ENCODE measurements around the gene NCKAP5L.
"Not testable (repeated sequence)": the region's sequence is repeated elsewhere in the genome, so short reads cannot be mapped to it uniquely, and the experiment has no call there.

Gene NCKAP5L

GRCh38 chr12:49868952-49869815 is 41.0 kb upstream of the NCKAP5L start:
- no peak for DNase-seq (ENCODE audit: low spot score in 2 of 2)
- Mint-ChIP-seq H3K4me3 (no peak overlapping the region), H3K4me1 (peaks cover 3% of the 10 kb centered on the region), H3K27ac (no peak overlapping the region), H3K36me3 (no peaks in the 10 kb centered on the region), H3K9me3 (no peaks in the 10 kb centered on the region), H3K27me3 (peaks cover 15% of the 10 kb centered on the region)
- no peak for ATAC-seq (ENCODE audit: low read depth)

GRCh38 chr12:49868449-49868848 is 40.2 kb upstream of the NCKAP5L start:
- DNase-seq (ENCODE audit: low spot score in 2 of 2) (no peak), ATAC-seq (ENCODE audit: low read depth) (no peak)
- Mint-ChIP-seq H3K27me3 (peaks cover 15% of the 10 kb centered on the region), H3K4me3 (no peak overlapping the region), H3K27ac (no peak overlapping the region), H3K4me1 (peaks cover 3% of the 10 kb centered on the region), H3K9me3 (no peaks in the 10 kb centered on the region), H3K36me3 (no peaks in the 10 kb centered on the region)

- Mint-ChIP-seq H3K27me3 (peaks cover 15% of the 10 kb centered on the region), H3K36me3 (no peaks in the 10 kb centered on the region), H3K4me3 (no peak overlapping the region), H3K27ac (no peak overlapping the region), H3K4me1 (peaks cover 3% of the 10 kb centered on the region), H3K9me3 (no peaks in the 10 kb centered on the region)
- no peak for ATAC-seq (ENCODE audit: low read depth)
- DNase-seq (ENCODE audit: low spot score in 2 of 2), result no peak
Measured at GRCh38 chr12:49867570-49868341, 39.5 kb upstream of the NCKAP5L start.

DNA sequence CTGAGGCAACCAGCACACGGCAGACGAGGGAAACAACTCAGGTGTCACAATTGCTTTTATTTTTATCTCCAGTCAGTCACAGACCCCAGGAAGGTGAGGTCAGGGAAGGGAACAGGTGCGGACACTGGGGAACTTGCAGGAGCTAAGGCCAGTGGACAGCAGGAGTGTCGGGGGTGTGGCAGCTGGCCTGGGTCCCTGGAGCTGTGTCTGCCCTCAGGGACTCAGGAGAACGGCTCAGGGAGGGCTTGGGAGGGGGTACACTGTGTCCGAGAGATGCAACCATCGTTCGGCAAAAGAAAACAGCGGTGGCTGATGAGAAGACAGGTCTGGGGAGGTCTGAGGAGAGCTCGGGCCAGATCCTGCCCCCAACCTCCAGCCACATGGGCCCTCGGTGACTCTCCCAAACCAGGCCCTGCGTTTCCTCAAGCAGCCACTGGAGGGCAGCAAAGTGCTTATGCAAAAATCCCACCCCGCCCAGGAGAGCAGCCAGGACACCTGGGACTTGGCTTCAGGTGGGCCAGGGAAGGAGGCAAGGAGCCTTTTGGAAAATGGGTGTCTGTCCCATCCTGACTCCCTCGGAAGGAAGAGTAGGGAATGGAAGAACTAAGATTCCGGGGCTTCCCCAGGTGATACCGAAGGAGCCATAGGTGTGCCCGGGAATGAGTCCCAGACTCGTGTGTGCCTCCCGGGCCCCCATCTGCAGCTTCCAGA is 38.8 kb upstream of the NCKAP5L start:
- DNase-seq (ENCODE audit: low spot score in 2 of 2) (peak; percentile 73 to 88), ATAC-seq (ENCODE audit: low read depth) (peak; percentile 81)
- Mint-ChIP-seq H3K27ac (no peak overlapping the region), H3K27me3 (peaks cover 15% of the 10 kb centered on the region), H3K4me1 (peaks cover 3% of the 10 kb centered on the region), H3K36me3 (no peaks in the 10 kb centered on the region), H3K4me3 (no peak overlapping the region), H3K9me3 (no peaks in the 10 kb centered on the region)

DNA sequence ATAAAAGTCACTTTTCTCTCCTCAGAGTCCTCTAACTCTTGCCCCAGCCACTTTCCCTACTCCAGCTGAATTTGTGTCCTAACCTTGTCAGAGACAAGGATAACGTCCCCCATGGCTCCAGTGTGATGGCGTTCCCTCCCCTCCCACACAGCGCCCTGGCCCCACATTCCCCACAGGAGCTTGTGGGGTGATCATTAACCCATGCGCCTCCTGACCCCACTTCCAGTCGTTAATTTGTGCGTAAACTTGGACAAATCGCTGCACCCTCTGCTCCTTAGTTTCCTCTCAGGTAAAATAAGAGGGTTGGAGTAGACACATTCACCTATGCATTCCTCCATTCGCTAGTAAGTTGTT is 37.5 kb upstream of the NCKAP5L start:
- Mint-ChIP-seq H3K27ac (no peak overlapping the region), H3K36me3 (no peaks in the 10 kb centered on the region), H3K27me3 (peaks cover 15% of the 10 kb centered on the region), H3K4me3 (no peak overlapping the region), H3K9me3 (no peaks in the 10 kb centered on the region), H3K4me1 (peaks cover 3% of the 10 kb centered on the region)
- ATAC-seq (ENCODE audit: low read depth) (no peak), DNase-seq (ENCODE audit: low spot score in 2 of 2) (no peak)

GRCh38 chr12:49865109-49865781 is 37.0 kb upstream of the NCKAP5L start:
- ATAC-seq (ENCODE audit: low read depth), result no peak
- Mint-ChIP-seq H3K4me1 (peaks cover 3% of the 10 kb centered on the region), H3K9me3 (no peaks in the 10 kb centered on the region), H3K27me3 (peaks cover 15% of the 10 kb centered on the region), H3K27ac (no peak overlapping the region), H3K4me3 (no peak overlapping the region), H3K36me3 (no peaks in the 10 kb centered on the region)
- no peak for DNase-seq (ENCODE audit: low spot score in 2 of 2)

GRCh38 chr12:49864798-49865090 is 36.5 kb upstream of the NCKAP5L start:
- H3K4me3 Mint-ChIP-seq, result no peak overlapping the region
- H3K27me3 Mint-ChIP-seq, result peaks cover 15% of the 10 kb centered on the region
- DNase-seq (ENCODE audit: low spot score in 2 of 2), result no peak
- no peak overlapping the region for H3K27ac Mint-ChIP-seq
- ATAC-seq (ENCODE audit: low read depth), result no peak
- H3K36me3 Mint-ChIP-seq, result no peaks in the 10 kb centered on the region
- H3K4me1 Mint-ChIP-seq, result peaks cover 3% of the 10 kb centered on the region
- no peaks in the 10 kb centered on the region for H3K9me3 Mint-ChIP-seq

DNA sequence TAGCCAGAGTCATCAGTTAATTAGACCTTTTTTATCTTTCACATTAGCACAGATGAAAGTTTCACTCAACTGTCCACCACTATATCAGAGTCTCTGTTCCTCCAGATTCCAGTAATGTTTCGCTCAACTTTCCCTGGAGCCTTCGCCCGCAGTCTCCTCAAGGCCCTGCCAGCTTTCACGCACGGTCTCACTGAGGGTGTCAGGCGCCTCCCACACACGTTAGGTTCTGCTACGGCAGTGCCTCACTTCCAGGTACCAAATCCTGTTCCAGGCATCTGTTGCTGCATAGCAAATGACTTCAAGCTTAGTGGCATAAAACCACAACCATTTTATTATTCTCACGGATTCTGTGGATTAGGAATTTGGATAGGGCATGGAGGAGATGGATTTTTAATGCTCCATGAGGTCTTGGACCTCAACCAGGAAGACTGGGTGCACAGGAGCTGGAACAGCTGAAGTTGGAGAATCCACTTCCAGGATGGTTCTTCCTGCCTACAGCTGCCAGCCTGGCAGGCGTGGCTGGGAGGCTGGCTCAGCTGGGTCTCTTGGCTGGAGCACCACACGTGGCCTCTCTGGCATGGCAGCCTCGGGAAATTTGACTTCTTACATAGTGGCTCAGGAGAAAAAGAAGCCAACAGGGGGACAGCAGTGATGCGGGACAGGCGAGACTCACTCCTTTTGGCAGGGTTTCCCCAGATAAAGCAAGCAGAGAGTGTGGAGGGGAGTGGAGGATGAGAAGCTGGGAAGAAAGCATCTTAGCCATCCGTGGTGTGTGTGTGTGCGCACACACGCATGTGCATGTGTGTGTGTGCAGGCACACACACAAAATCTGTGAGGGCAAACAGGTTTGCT is 36.0 kb upstream of the NCKAP5L start:
- H3K4me3 Mint-ChIP-seq, result no peak overlapping the region
- peaks cover 15% of the 10 kb centered on the region for H3K27me3 Mint-ChIP-seq
- H3K4me1 Mint-ChIP-seq, result peaks cover 3% of the 10 kb centered on the region
- no peaks in the 10 kb centered on the region for H3K36me3 Mint-ChIP-seq
- H3K9me3 Mint-ChIP-seq, result no peaks in the 10 kb centered on the region
- no peak for ATAC-seq (ENCODE audit: low read depth)
- H3K27ac Mint-ChIP-seq, result no peak overlapping the region
- DNase-seq (ENCODE audit: low spot score in 2 of 2), result no peak

GRCh38 chr12:49860921-49861320 is 32.7 kb upstream of the NCKAP5L start:
- not testable (repeated sequence) for H3K4me3 Mint-ChIP-seq; DNase-seq (ENCODE audit: low spot score in 2 of 2); H3K27ac Mint-ChIP-seq; H3K4me1 Mint-ChIP-seq; ATAC-seq (ENCODE audit: low read depth); H3K9me3 Mint-ChIP-seq; H3K36me3 Mint-ChIP-seq
- H3K27me3 Mint-ChIP-seq, result peaks cover 12% of the 10 kb centered on the region

- H3K27me3 Mint-ChIP-seq; H3K27ac Mint-ChIP-seq; DNase-seq (ENCODE audit: low spot score in 2 of 2); ATAC-seq (ENCODE audit: low read depth); H3K4me3 Mint-ChIP-seq; H3K4me1 Mint-ChIP-seq; H3K9me3 Mint-ChIP-seq; H3K36me3 Mint-ChIP-seq: not testable (repeated sequence)
Measured at GRCh38 chr12:49855890-49856289, 27.7 kb upstream of the NCKAP5L start.

- H3K27me3 Mint-ChIP-seq, result peaks cover 14% of the 10 kb centered on the region
- ATAC-seq (ENCODE audit: low read depth) (no peak), DNase-seq (ENCODE audit: low spot score in 2 of 2) (no peak)
- no peaks in the 10 kb centered on the region for H3K4me1 Mint-ChIP-seq
- no peaks in the 10 kb centered on the region for H3K36me3 Mint-ChIP-seq
- H3K4me3 Mint-ChIP-seq, result no peak overlapping the region
- H3K27ac Mint-ChIP-seq, result no peak overlapping the region
- H3K9me3 Mint-ChIP-seq, result no peaks in the 10 kb centered on the region
Measured at GRCh38 chr12:49854976-49855375, 26.8 kb upstream of the NCKAP5L start.

GRCh38 chr12:49853671-49854070 is 25.5 kb upstream of the NCKAP5L start:
- ATAC-seq (ENCODE audit: low read depth) (no peak), DNase-seq (ENCODE audit: low spot score in 2 of 2) (no peak)
- no peak overlapping the region for H3K4me3 Mint-ChIP-seq
- H3K27ac Mint-ChIP-seq, result no peak overlapping the region
- H3K36me3 Mint-ChIP-seq, result no peaks in the 10 kb centered on the region
- H3K9me3 Mint-ChIP-seq, result no peaks in the 10 kb centered on the region
- H3K4me1 Mint-ChIP-seq, result no peaks in the 10 kb centered on the region
- peaks cover 19% of the 10 kb centered on the region for H3K27me3 Mint-ChIP-seq

GRCh38 chr12:49847161-49847560 is 18.9 kb upstream of the NCKAP5L start:
- no peaks in the 10 kb centered on the region for H3K9me3 Mint-ChIP-seq
- peaks cover 12% of the 10 kb centered on the region for H3K4me1 Mint-ChIP-seq
- no peaks in the 10 kb centered on the region for H3K36me3 Mint-ChIP-seq
- H3K4me3 Mint-ChIP-seq, result no peak overlapping the region
- ATAC-seq (ENCODE audit: low read depth) (no peak), DNase-seq (ENCODE audit: low spot score in 2 of 2) (no peak)
- peaks cover 18% of the 10 kb centered on the region for H3K27me3 Mint-ChIP-seq
- no peak overlapping the region for H3K27ac Mint-ChIP-seq
